ENCODE data around the gene RHCE. TPM values are rescaled to one million over a fixed set of nuclear protein-coding genes. Genes with fewer than 3 reads are reported as not detected.
"Not testable (repeated sequence)": the region's sequence is repeated elsewhere in the genome, so short reads cannot be mapped to it uniquely, and the experiment has no call there.

RHCE gene
- total RNA-seq, 4 donors from 2014 or later = not detected

DNA sequence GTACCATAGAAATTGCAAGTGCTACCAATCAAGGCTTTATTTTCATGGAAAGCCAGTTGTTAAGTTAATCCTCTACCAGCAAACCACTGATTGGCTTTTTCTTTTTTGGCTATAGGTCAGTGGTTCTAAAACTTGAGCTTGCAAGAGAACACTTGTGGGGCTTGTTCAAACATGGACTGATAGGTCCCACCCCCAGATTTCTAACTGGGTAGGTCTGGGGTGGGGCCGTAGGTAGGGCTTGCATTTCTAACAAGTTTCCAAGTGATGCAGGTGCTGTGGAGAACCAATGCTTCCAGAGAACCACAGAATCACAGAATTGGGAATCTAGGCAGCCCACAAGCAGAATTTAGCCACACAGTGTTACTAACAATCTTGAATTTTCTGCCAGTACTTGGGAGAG, 36.8 kb downstream of the RHCE start:
- intact Hi-C loops (cut with DNase I; ENCODE audit: low total_unique reads); in situ Hi-C loops (cut with MboI; ENCODE audit: low pct_ligation_motif_present in 1 of 4, low pct_unique_long_range_greater_than_20kb in 1 of 4, low sequenced_read_pairs in 3 of 4); H3K27me3 ChIP-seq; H3K27ac ChIP-seq; H3K9me3 ChIP-seq; H3K36me3 ChIP-seq; H3K4me1 ChIP-seq; DNase-seq; H3K4me3 ChIP-seq: not testable (repeated sequence)
- no CpG with 5 or more reads among the region's 1 CpG for WGBS, 2 donors (ENCODE audit: low coverage in 1 of 2)

DNA sequence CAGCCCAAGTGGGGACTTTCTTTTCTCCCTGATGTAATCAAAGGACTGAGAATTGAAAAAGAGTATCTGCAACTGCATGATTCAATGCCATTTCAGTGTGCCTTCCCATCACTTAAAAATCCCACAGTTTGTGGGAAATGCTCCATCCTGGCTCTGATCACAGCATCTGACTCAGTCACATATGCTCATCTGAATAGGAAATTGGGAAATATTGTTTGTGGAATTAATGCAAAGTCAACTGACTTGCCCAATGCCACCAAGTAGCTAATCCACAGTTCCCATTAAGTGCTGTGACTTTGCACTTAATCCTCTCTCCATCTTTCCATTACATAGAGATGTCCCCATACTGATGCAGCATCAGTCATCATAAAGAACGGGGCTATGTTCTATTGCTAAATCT, 37.5 kb downstream of the RHCE start:
- in situ Hi-C loops (cut with MboI; ENCODE audit: low pct_ligation_motif_present in 1 of 4, low pct_unique_long_range_greater_than_20kb in 1 of 4, low sequenced_read_pairs in 3 of 4); DNase-seq; H3K4me1 ChIP-seq; H3K4me3 ChIP-seq; H3K9me3 ChIP-seq; H3K36me3 ChIP-seq; H3K27me3 ChIP-seq; intact Hi-C loops (cut with DNase I; ENCODE audit: low total_unique reads); H3K27ac ChIP-seq: not testable (repeated sequence)
- 33 to 69% methylated on average over 1 of the region's 1 CpG for WGBS, 2 donors (ENCODE audit: low coverage in 1 of 2)

DNA sequence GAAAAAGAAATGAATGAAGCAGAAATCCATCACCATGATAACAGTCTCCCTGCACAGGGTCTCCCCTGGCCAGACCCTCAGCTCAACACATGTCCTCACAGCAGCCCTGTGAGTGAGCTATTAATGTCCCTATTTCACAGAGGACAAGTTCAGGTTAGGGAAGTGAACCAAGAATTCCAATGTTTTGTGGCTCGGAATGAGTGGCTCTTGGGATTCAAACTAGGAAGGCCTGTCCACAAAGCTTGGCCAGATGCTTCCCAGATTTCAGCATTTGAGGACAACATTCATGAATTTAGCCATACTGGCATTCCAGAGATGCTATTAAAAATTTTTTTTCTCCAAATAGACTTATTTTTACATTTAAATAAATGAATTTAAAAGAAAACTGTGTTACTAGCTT, 38.1 kb downstream of the RHCE start:
- H3K36me3 ChIP-seq; in situ Hi-C loops (cut with MboI; ENCODE audit: low pct_ligation_motif_present in 1 of 4, low pct_unique_long_range_greater_than_20kb in 1 of 4, low sequenced_read_pairs in 3 of 4); H3K9me3 ChIP-seq; H3K27ac ChIP-seq; intact Hi-C loops (cut with DNase I; ENCODE audit: low total_unique reads); DNase-seq; H3K4me3 ChIP-seq; H3K4me1 ChIP-seq; H3K27me3 ChIP-seq: not testable (repeated sequence)
- WGBS, 2 donors (ENCODE audit: low coverage in 1 of 2) = 71% methylated on average over 1 of the region's 1 CpG; no CpG with 5 or more reads in 1 of the 2 donors

DNA sequence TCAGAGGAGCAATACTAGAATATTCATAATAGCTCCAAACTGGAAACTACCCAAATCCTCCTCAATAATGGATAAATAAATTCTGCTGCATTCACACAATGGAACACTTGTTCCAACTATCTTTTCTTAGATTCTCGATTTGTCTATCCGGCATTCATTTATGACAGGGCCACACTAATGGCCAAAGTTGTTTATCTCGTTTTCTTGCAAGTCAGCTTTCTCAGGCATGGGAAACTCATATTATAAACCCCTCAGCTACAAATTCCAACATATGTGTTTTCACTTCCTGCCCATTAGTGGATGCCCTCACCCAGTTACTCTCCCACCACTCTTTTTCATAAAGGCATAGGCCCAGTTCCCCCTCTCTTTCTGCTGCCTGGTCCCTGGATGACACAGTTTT, 42.3 kb downstream of the RHCE start:
- intact Hi-C loops (cut with DNase I; ENCODE audit: low total_unique reads); H3K27ac ChIP-seq; H3K4me1 ChIP-seq; H3K36me3 ChIP-seq; H3K9me3 ChIP-seq; H3K27me3 ChIP-seq; H3K4me3 ChIP-seq; DNase-seq; in situ Hi-C loops (cut with MboI; ENCODE audit: low pct_ligation_motif_present in 1 of 4, low pct_unique_long_range_greater_than_20kb in 1 of 4, low sequenced_read_pairs in 3 of 4): not testable (repeated sequence)
- 85 to 86% methylated on average over 3 of the region's 3 CpGs for WGBS, 2 donors (ENCODE audit: low coverage in 1 of 2)

DNA sequence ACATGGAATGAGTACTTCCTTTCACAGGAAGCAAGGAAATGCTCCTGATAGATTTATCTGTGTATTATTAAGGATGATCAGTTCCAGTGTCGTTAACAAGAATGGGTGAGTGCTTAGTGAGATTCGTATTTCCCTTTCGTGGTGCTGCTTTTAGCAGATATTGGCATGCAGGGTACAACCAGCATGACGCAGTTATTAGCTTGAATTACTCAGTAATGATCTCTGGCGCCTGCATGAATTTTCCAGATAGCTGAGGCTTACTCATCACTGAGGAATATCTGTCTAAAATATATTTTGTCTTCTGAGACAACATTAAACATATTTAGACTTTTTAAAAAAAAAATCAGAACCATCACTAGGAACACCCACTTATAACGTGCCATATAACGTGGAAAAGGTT, 48.9 kb downstream of the RHCE start:
- H3K4me3 ChIP-seq; DNase-seq; H3K27me3 ChIP-seq; in situ Hi-C loops (cut with MboI; ENCODE audit: low pct_ligation_motif_present in 1 of 4, low pct_unique_long_range_greater_than_20kb in 1 of 4, low sequenced_read_pairs in 3 of 4); intact Hi-C loops (cut with DNase I; ENCODE audit: low total_unique reads); H3K36me3 ChIP-seq; H3K27ac ChIP-seq; H3K4me1 ChIP-seq; H3K9me3 ChIP-seq: not testable (repeated sequence)
- WGBS, 2 donors (ENCODE audit: low coverage in 1 of 2) = 79 to 95% methylated on average over 4 to 7 of the region's 7 CpGs

DNA sequence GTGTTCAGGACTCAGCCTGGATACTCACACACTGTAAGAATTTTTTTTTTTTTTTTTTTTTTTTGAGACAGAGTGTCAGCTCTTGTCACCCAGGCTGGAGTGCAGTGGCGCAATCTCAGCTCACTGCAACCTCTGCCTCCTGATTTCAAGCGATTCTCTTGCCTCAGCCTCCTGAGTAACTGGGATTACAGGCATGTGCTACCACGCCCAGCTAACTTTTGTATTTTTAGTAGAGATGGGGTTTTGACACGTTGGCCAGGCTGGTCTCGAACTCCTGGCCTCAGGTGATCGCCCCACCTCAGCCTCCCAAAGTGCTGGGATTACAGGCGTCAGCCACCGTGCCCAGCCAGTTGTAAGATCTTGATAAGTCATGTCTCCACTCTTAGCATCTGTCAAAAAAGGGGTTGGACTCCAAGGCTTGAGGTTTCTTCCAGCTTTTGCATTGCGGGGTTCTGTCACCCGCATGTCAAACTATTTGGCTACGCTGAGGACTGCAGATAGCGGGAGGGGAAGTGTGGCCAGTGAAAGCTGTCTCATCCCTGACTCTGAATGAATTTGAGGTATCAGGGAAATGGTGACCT, 50.8 kb downstream of the RHCE start:
- H3K4me3 ChIP-seq; H3K27ac ChIP-seq; H3K4me1 ChIP-seq; in situ Hi-C loops (cut with MboI; ENCODE audit: low pct_ligation_motif_present in 1 of 4, low pct_unique_long_range_greater_than_20kb in 1 of 4, low sequenced_read_pairs in 3 of 4); H3K27me3 ChIP-seq; H3K9me3 ChIP-seq; intact Hi-C loops (cut with DNase I; ENCODE audit: low total_unique reads); H3K36me3 ChIP-seq; DNase-seq: not testable (repeated sequence)
- 88% methylated on average over 12 of the region's 12 CpGs; no CpG with 5 or more reads in 1 of the 2 donors for WGBS, 2 donors (ENCODE audit: low coverage in 1 of 2)

DNA sequence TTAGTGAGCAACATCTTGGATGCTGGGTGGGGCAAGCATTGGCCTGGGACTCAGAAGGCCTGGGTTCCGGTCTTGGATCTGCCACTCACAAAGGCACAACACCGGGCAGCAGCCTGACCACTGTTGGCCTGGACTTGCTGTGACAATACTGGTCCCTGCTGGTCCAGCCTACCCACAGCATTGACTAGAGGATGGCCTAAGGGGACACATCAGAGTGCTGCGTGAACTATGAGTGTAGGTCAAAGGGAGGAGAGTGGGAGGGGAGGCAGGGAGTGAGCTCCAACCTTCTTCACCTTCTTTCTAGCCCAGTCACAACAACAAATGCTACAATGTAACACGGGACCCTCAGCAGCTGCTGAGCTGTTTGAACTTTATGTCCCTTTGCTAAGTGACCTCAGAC, 51.4 kb downstream of the RHCE start:
- Histone ChIP-seq H3K4me1 (no peaks in the 10 kb centered on the region), H3K27ac (no peak overlapping the region), H3K9me3 (no peaks in the 10 kb centered on the region), H3K27me3 (no peaks in the 10 kb centered on the region), H3K36me3 (no peaks in the 10 kb centered on the region), H3K4me3 (no peak overlapping the region)
- intact Hi-C loops (cut with DNase I; ENCODE audit: low total_unique reads) = no loop called here
- 72 to 91% methylated on average over 2 to 4 of the region's 4 CpGs for WGBS, 2 donors (ENCODE audit: low coverage in 1 of 2)
- in situ Hi-C loops (cut with MboI; ENCODE audit: low pct_ligation_motif_present in 1 of 4, low pct_unique_long_range_greater_than_20kb in 1 of 4, low sequenced_read_pairs in 3 of 4) = no loop called here
- no peak for DNase-seq
- TF ChIP-seq POLR2AphosphoS5 (IDR thresholded peaks at IDR 0.05) (no peak), POLR2A (IDR thresholded peaks at IDR 0.05) (no peak), EP300 (IDR thresholded peaks at IDR 0.05; ENCODE audit: low read depth) (no peak)
- TF ChIP-seq, protein P1, sequence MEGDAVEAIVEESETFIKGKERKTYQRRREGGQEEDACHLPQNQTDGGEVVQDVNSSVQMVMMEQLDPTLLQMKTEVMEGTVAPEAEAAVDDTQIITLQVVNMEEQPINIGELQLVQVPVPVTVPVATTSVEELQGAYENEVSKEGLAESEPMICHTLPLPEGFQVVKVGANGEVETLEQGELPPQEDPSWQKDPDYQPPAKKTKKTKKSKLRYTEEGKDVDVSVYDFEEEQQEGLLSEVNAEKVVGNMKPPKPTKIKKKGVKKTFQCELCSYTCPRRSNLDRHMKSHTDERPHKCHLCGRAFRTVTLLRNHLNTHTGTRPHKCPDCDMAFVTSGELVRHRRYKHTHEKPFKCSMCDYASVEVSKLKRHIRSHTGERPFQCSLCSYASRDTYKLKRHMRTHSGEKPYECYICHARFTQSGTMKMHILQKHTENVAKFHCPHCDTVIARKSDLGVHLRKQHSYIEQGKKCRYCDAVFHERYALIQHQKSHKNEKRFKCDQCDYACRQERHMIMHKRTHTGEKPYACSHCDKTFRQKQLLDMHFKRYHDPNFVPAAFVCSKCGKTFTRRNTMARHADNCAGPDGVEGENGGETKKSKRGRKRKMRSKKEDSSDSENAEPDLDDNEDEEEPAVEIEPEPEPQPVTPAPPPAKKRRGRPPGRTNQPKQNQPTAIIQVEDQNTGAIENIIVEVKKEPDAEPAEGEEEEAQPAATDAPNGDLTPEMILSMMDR (IDR thresholded peaks at IDR 0.05) = no peak

DNA sequence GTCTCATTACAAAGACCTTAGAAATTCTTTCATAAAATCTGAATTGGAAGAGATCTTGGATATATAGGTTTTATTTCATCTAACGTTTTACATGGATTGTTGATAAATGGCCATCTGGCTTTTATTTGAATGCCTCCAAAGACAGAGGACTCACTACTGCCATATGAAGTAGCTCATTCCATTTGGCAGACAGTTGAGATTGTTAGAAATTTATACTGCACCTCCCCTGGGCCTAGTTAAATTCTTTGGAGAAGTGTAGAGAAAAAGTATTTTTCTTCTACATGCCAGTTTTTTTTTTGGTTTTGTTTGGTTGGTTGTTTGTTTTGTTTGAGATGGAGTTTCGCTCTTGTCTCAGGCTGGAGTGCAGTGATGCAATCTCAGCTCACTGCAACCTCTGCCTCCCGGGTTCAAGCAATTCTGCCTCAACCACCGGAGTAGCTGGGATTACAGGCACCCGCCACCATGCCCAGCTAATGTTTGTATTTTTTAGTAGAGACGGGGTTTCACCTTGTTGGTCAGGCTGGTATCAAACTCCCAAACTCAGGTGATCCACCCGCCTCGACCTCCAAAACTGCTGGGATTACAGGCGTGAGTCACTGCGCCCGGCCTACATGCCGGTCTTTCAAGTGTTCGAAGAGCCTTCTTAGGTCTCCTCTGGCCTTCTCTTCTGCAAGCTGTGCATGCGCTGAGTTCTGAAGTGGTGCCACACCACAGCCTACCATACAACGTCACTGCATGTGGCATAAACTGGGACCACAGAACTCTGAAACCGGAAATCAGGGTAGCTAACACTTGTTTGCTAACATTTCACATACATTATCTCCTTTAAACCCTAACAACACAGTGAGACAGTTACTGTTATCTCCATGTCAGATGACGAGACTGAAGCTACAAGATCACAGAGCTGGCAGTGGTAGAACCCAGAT, 57.7 kb downstream of the RHCE start:
- intact Hi-C loops (cut with DNase I; ENCODE audit: low total_unique reads); DNase-seq; H3K27me3 ChIP-seq; H3K27ac ChIP-seq; H3K4me1 ChIP-seq; H3K9me3 ChIP-seq; in situ Hi-C loops (cut with MboI; ENCODE audit: low pct_ligation_motif_present in 1 of 4, low pct_unique_long_range_greater_than_20kb in 1 of 4, low sequenced_read_pairs in 3 of 4); H3K4me3 ChIP-seq: not testable (repeated sequence)
- WGBS, 2 donors (ENCODE audit: low coverage in 1 of 2) = no CpG with 5 or more reads among the region's 17 CpGs
- H3K36me3 ChIP-seq = peaks cover 0 to 28% (median 12%) of the 10 kb centered on the region in 4 donors
